SK-N-SH (cell line): ENCODE data around the gene ADAD2. TPM values are rescaled to one million over a fixed set of nuclear protein-coding genes. Genes with fewer than 3 reads are reported as not detected.

ENCODE experiments used
- EP300 ChIP-seq, 2 experiments: IDR thresholded peaks; 2 replicates each; pipeline versions ENCODE4 v1.4.0 to v1.6.1; 2012; ENCODE audit warnings: borderline replicate concordance in 1 of 2, low read depth in 1 of 2, low read length in 1 of 2
- EZH2phosphoT487 ChIP-seq: fragments of 200-600 bp; sonication (generic); IDR thresholded peaks from 2 replicates; pipeline ENCODE4 v1.6.1; 2017; ENCODE audit warnings: low read depth, mixed run types, mild to moderate bottlenecking, antibody characterized with exemption, moderate library complexity, borderline replicate concordance
- FOXJ3 ChIP-seq: sonication (generic); formaldehyde crosslinking; IDR thresholded peaks from 2 replicates; pipeline ENCODE4 v1.5.1; 2020; ENCODE audit warnings: mild to moderate bottlenecking, missing genetic modification reagents
- FOXM1 ChIP-seq: IDR thresholded peaks from 2 replicates; pipeline ENCODE4 v1.4.0; 2012; ENCODE audit warnings: low read depth, mild to moderate bottlenecking
- GABPA ChIP-seq: IDR thresholded peaks from 2 replicates; pipeline ENCODE4 v1.4.0; 2012; ENCODE audit warnings: low read depth, mild to moderate bottlenecking
- GATA2 ChIP-seq: sonication (generic); formaldehyde crosslinking; IDR thresholded peaks from 2 replicates; pipeline ENCODE4 v1.5.0; 2020; ENCODE audit warnings: mild to moderate bottlenecking, missing genetic modification reagents
- IRF3 ChIP-seq: fragments of 150-350 bp; IDR thresholded peaks from 2 replicates; pipeline ENCODE4 v1.6.1; 2016; ENCODE audit warnings: mild to moderate bottlenecking, low read depth, low read length
- JUND ChIP-seq: IDR thresholded peaks from 2 replicates; pipeline ENCODE4 v1.4.0; 2012
- MAX ChIP-seq: IDR thresholded peaks from 2 replicates; pipeline ENCODE4 v1.4.0; 2012; ENCODE audit warnings: low read depth
- MEF2A ChIP-seq: IDR thresholded peaks from 2 replicates; pipeline ENCODE4 v1.4.0; 2012; ENCODE audit warnings: low read depth, borderline replicate concordance
- MXI1 ChIP-seq: IDR thresholded peaks from 2 replicates; pipeline ENCODE4 v1.6.1; 2012; ENCODE audit warnings: mild to moderate bottlenecking, low read depth, low read length, improper control_type of control experiment
- NFIC ChIP-seq: IDR thresholded peaks from 2 replicates; pipeline ENCODE4 v1.4.0; 2012; ENCODE audit warnings: borderline replicate concordance
- NRF1 ChIP-seq: IDR thresholded peaks from 2 replicates; pipeline ENCODE4 v1.6.1; 2012; ENCODE audit warnings: low read depth, mild to moderate bottlenecking, low read length
- POLR2AphosphoS5 ChIP-seq: IDR thresholded peaks from 2 replicates; pipeline ENCODE4 v1.6.1; 2012; ENCODE audit warnings: low read depth, low read length
- RFX5 ChIP-seq: IDR thresholded peaks from 2 replicates; pipeline ENCODE4 v1.6.1; 2012; ENCODE audit warnings: mild to moderate bottlenecking, improper control_type of control experiment, low read length
- SIN3A ChIP-seq: IDR thresholded peaks from 2 replicates; pipeline ENCODE4 v1.6.1; 2012; ENCODE audit warnings: low read depth, mild to moderate bottlenecking, low read length, moderate library complexity, borderline replicate concordance
- TAF1 ChIP-seq: IDR thresholded peaks from 2 replicates; pipeline ENCODE4 v1.6.1; 2012; ENCODE audit warnings: low read depth, mild to moderate bottlenecking, low read length, moderate library complexity, borderline replicate concordance
- TCF12 ChIP-seq: IDR thresholded peaks from 2 replicates; pipeline ENCODE4 v1.4.0; 2012
- USF2 ChIP-seq: fragments of 150-350 bp; IDR thresholded peaks from 2 replicates; pipeline ENCODE4 v1.6.1; 2017; ENCODE audit warnings: antibody characterized with exemption, low read length, low read depth, borderline replicate concordance
- YY1 ChIP-seq: IDR thresholded peaks from 2 replicates; pipeline ENCODE4 v1.4.0; 2012; ENCODE audit warnings: low read depth, mild to moderate bottlenecking
- polyA plus RNA-seq, 3 experiments: library from polyadenylated mRNA; depleted of rRNA; stranded (reverse); fragments of >200 nt; gene quantifications; 2 replicates each; pipeline ENCODE4 v1.2.3, GENCODE V29; 2012
- TF ChIP-seq, protein P1 (sequence below): IDR thresholded peaks from 2 replicates; pipeline ENCODE4 v1.4.0; 2012; ENCODE audit warnings: low read depth, borderline replicate concordance
- TF ChIP-seq, protein P2 (sequence below): IDR thresholded peaks from 2 replicates; pipeline ENCODE4 v1.4.0; 2012; ENCODE audit warnings: low read depth, borderline replicate concordance

The ADAD2 gene
- polyA plus RNA-seq, 1 of the 3 experiments (the other 2 are of a cell fraction), result not detected

GRCh38 chr16:84175350-84176081 is 15.4 kb upstream of the ADAD2 start (continued):
- no peak for TF ChIP-seq YY1
- TF ChIP-seq NRF1, result no peak
- TF ChIP-seq, protein P1, sequence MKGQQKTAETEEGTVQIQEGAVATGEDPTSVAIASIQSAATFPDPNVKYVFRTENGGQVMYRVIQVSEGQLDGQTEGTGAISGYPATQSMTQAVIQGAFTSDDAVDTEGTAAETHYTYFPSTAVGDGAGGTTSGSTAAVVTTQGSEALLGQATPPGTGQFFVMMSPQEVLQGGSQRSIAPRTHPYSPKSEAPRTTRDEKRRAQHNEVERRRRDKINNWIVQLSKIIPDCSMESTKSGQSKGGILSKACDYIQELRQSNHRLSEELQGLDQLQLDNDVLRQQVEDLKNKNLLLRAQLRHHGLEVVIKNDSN, result peak; percentile 7; the same call in 1 of the 2 replicates
- TF ChIP-seq TCF12, result no peak
- no peak for TF ChIP-seq GABPA
- TF ChIP-seq GATA2, result no peak
- TF ChIP-seq MEF2A, result no peak
- no peak for TF ChIP-seq FOXM1
- peak; percentile 69 for TF ChIP-seq MAX
- TF ChIP-seq RFX5, result no peak
- TF ChIP-seq NFIC, result no peak
- TF ChIP-seq IRF3, result no peak
- TF ChIP-seq USF2, result no peak
- TF ChIP-seq SIN3A, result no peak
- no peak for TF ChIP-seq TAF1
- peak; percentile 95 for TF ChIP-seq MXI1
- no peak for TF ChIP-seq POLR2AphosphoS5
- TF ChIP-seq EP300 (IDR thresholded peaks at IDR 0.05; ENCODE audit: borderline replicate concordance in 1 of 2, low read depth in 1 of 2, low read length in 1 of 2), result no peak
- TF ChIP-seq JUND, result no peak
- TF ChIP-seq EZH2phosphoT487, result no peak
- no peak for TF ChIP-seq FOXJ3 (CRISPR knock-in tag)
- TF ChIP-seq, protein P2, sequence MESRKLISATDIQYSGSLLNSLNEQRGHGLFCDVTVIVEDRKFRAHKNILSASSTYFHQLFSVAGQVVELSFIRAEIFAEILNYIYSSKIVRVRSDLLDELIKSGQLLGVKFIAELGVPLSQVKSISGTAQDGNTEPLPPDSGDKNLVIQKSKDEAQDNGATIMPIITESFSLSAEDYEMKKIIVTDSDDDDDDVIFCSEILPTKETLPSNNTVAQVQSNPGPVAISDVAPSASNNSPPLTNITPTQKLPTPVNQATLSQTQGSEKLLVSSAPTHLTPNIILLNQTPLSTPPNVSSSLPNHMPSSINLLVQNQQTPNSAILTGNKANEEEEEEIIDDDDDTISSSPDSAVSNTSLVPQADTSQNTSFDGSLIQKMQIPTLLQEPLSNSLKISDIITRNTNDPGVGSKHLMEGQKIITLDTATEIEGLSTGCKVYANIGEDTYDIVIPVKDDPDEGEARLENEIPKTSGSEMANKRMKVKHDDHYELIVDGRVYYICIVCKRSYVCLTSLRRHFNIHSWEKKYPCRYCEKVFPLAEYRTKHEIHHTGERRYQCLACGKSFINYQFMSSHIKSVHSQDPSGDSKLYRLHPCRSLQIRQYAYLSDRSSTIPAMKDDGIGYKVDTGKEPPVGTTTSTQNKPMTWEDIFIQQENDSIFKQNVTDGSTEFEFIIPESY, result no peak
